Measurements from ENCODE around the gene THSD7B.

Gene THSD7B

DNA sequence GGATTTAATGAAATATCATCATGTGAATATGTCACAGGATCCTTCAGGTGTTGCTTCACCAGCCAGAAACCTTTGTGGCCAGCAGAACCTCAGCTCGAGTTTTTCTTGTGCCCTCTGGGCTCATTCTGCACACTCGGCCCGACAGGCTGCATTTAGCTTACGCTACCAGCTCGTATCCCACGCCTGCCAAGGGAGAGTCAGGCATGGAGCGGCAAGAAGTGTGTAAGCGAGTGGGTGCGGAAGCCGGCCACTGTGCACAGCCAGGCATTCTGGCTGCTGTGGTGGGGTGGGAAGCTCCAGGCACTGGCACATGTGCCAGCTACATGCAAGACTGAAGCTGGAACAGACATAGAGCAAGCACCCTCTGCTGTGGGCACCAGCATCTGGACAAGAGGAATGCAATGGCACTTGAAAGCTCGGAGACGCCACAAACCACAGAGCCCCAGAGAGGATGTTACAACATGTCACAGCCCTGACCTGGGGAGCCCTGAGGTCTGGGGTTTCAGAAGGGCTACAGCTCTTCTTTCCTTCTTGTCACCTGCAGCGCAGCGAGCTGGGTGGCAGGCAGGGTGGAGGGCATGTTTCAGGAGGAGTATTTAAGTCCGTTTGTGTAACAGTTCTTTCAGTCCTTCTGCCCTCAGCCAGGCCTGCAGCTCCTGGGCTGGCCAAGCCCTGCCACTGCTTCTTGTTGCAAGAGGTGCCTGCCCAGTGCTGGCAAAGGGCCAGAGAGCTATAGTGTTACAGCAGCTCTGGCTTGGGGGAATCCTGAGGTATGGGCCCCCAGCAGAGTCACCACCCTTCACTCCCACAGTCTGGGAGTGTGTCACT is 941.7 kb downstream of the THSD7B start:
- Mint-ChIP-seq H3K27ac (ENCODE audit: low read depth) (no peak overlapping the region), H3K9me3 (peaks cover 12% of the 10 kb centered on the region), H3K4me3 (no peak overlapping the region), H3K27me3 (no peaks in the 10 kb centered on the region), H3K4me1 (no peaks in the 10 kb centered on the region), H3K36me3 (ENCODE audit: insufficient read depth) (no peaks in the 10 kb centered on the region)
- ATAC-seq (replicated peaks; ENCODE audit: extremely low read depth, poor library complexity, severe bottlenecking) (no peak), DNase-seq (ENCODE audit: low spot score in 2 of 2) (no peak)

DNA sequence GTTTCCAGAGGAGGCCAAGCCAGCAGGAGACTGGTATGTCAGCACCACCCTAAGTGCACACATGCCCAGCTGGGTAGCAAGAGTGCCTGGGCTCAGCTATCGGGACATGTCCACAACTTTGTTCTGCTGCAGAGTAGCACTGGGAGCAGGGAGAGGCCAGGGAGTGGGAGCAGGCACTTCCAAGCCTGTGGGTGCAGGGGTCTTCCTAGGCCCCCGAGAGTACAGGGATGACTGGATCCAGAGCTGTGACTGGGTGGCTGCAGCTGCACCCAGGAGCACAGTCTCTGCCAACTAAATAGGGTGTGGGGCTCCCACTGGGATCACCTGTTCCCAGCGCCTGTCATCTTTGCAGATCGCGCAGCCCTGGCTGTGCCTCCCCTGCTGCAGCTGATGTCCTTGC is 943.0 kb downstream of the THSD7B start:
- Mint-ChIP-seq H3K9me3 (peaks cover 16% of the 10 kb centered on the region), H3K27ac (ENCODE audit: low read depth) (no peak overlapping the region), H3K36me3 (ENCODE audit: insufficient read depth) (no peaks in the 10 kb centered on the region), H3K27me3 (no peaks in the 10 kb centered on the region), H3K4me3 (no peak overlapping the region), H3K4me1 (no peaks in the 10 kb centered on the region)
- DNase-seq (ENCODE audit: low spot score in 2 of 2): no peak
- ATAC-seq (replicated peaks; ENCODE audit: extremely low read depth, poor library complexity, severe bottlenecking): no peak

DNA sequence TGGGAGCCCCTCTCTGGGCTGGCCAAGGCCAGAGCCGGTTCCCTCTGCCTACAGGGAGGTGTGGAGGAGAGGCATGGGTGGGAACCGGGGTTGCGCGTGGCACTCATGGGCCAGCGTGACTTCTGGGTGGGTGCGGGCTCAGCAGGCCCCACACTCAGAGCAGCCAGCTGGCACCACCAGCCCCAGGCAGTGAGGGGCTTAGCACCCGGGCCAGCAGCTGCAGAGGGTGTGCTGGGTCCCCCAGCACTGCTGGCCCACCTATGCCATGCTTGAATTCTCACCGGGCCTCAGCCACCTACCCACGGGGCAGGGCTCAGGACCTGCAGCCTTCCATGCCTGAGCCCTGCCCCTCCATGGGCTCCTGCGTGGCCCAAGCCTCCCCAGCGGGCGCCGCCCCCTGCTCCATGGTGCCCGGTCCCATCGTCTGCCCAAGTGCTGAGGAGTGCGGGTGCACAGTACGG is 950.4 kb downstream of the THSD7B start:
- no peak for ATAC-seq (replicated peaks; ENCODE audit: extremely low read depth, poor library complexity, severe bottlenecking)

DNA sequence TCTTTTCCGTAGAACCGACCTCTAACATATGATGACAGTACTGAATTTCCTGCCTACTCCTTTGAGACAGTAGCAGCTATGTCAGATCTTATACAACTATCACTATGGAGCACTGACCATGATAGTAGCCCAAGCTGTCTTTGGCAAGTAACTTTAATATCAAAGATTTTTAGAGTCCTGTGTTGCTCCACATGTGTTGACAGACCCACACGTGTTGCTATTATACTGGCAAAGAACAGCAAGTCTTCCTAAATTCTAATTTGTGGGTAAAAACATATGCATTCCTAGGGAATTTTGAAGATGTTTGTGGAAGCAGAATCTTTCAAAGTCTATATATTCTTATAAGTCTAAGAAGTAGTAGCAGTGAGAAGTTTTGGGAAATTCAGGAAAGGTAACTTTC is 953.4 kb downstream of the THSD7B start:
- Mint-ChIP-seq H3K4me3 (no peak overlapping the region), H3K4me1 (no peaks in the 10 kb centered on the region), H3K27ac (ENCODE audit: low read depth) (no peak overlapping the region), H3K9me3 (peaks cover 17% of the 10 kb centered on the region), H3K36me3 (ENCODE audit: insufficient read depth) (no peaks in the 10 kb centered on the region), H3K27me3 (no peaks in the 10 kb centered on the region)
- no peak for ATAC-seq (replicated peaks; ENCODE audit: extremely low read depth, poor library complexity, severe bottlenecking)
- DNase-seq (ENCODE audit: low spot score in 2 of 2): no peak

More for the DNA sequence above, 950.4 kb downstream of the THSD7B start:
- Mint-ChIP-seq H3K4me3 (no peak overlapping the region), H3K36me3 (ENCODE audit: insufficient read depth) (no peaks in the 10 kb centered on the region), H3K9me3 (peaks cover 18% of the 10 kb centered on the region), H3K4me1 (no peaks in the 10 kb centered on the region), H3K27me3 (no peaks in the 10 kb centered on the region), H3K27ac (ENCODE audit: low read depth) (no peak overlapping the region)
- DNase-seq (ENCODE audit: low spot score in 2 of 2): no peak

DNA sequence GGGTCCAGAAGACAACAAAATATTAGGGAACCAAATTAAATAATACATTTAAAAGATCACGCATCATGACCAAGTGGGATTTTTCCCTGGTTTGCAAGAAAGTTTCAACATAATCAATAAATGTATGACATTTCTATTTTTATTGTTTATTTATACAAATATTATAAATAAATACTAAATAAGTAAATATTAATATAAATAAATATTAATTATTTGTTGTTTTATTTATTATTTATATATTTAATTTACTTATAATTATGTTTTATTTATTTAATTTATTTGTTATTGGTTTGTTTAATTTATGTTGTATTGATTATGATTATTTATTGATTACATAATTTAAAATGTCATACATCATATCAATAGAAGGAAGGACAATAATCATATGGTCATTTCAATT is 956.4 kb downstream of the THSD7B start:
- Mint-ChIP-seq H3K4me1 (no peaks in the 10 kb centered on the region), H3K4me3 (no peak overlapping the region)
- no peak for ATAC-seq (replicated peaks; ENCODE audit: extremely low read depth, poor library complexity, severe bottlenecking)

DNA sequence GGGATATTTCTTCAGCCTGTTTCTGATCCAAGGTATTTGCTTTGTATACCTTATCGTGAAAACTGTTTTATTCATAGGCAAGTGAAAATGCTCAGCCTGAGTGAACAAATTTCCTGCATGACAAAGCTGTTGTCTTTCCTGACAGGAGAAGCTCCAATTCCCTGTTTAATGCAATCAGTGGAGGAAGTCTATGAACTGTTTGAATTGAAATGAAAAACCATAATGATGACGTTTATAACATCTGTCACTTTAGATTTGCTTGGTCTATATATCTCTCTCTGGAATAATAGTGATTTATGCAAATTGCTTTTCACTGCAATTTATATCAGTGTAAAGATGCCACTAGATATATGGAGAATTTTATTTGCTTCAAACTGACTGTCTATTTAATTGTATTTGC is 959.6 kb downstream of the THSD7B start:
- no peak for DNase-seq (ENCODE audit: low spot score in 2 of 2)
- H3K27me3 Mint-ChIP-seq: no peaks in the 10 kb centered on the region
- no peaks in the 10 kb centered on the region for H3K36me3 Mint-ChIP-seq (ENCODE audit: insufficient read depth)
- ATAC-seq (replicated peaks; ENCODE audit: extremely low read depth, poor library complexity, severe bottlenecking): no peak
- H3K4me3 Mint-ChIP-seq: no peak overlapping the region
- no peak overlapping the region for H3K27ac Mint-ChIP-seq (ENCODE audit: low read depth)
- no peaks in the 10 kb centered on the region for H3K4me1 Mint-ChIP-seq
- peaks cover 17% of the 10 kb centered on the region for H3K9me3 Mint-ChIP-seq

More for the DNA sequence above, 956.4 kb downstream of the THSD7B start:
- Mint-ChIP-seq H3K36me3 (ENCODE audit: insufficient read depth) (no peaks in the 10 kb centered on the region), H3K27me3 (no peaks in the 10 kb centered on the region), H3K27ac (ENCODE audit: low read depth) (no peak overlapping the region), H3K9me3 (peaks cover 17% of the 10 kb centered on the region)
- DNase-seq (ENCODE audit: low spot score in 2 of 2): no peak

All from central memory CD8-positive, alpha-beta T cell (primary cell).